Measurements from ENCODE around the gene SHH.
A peak's percentile ranks its signal among the peaks of the same experiment; 100 is the strongest.
"Not testable (repeated sequence)": the region's sequence is repeated elsewhere in the genome, so short reads cannot be mapped to it uniquely, and the experiment has no call there.

The SHH gene

DNA sequence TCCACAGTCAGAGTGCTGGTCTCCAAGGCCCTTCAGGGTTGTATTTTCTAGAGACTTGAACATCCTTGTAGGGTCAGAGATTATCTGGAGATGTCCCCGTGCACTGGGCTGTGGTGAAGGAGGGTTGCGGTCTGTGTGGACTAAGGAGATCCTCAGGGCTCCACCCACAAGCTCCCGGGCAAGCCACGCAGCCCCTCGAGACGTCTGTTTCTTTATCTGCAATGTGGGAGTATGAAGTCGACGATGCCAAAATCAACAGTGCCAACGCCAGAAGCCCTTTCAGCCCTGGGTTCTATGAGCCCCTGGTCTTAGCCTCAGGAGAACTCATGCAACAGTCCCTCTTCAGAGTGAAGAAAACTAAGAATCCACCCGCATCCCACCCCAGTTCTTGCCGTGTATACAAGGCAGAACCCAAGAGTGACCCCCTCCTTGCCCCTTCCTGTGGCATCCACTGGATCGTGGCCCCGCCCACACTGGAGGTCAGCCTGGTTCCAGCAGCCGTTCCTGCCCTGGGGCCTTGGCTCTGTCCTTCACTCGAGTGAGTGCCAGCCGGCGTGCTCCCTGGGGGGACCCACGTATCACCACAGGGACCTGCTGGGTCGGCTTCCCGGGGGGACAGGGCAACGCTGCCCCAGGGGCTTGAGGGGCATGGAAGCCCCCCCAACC lies 6.0 kb upstream of the SHH start:
- Histone ChIP-seq H3K27ac (ENCODE audit: extremely low read depth, low read depth, low read length) (no peak overlapping the region), H3K36me3 (ENCODE audit: control insufficient read depth in 2 of 2, insufficient read depth in 1 of 2, low read length in 2 of 2) (no peaks in the 10 kb centered on the region), H3K9me3 (ENCODE audit: control insufficient read depth, insufficient read depth, low read depth, low read length) (no peaks in the 10 kb centered on the region), H3K4me3 (ENCODE audit: low read depth, low read length) (no peak overlapping the region), H3K4me1 (ENCODE audit: control insufficient read depth, insufficient read depth, low read length) (no peaks in the 10 kb centered on the region)
- POLR2A ChIA-PET: no interaction called here
- no peak for TF ChIP-seq REPIN1 (tag by site-specific recombination; IDR thresholded peaks at IDR 0.05; ENCODE audit: low read depth)
- TF ChIP-seq ZFHX2 (tag by site-specific recombination; conservative IDR thresholded peaks at IDR 0.05): peak; percentile 63
- CTCF ChIA-PET: no interaction called here

- H3K4me3 ChIP-seq (ENCODE audit: low read depth, low read length); H3K4me1 ChIP-seq (ENCODE audit: control insufficient read depth, insufficient read depth, low read length); POLR2A ChIA-PET; H3K9me3 ChIP-seq (ENCODE audit: control insufficient read depth, insufficient read depth, low read depth, low read length); H3K27ac ChIP-seq (ENCODE audit: extremely low read depth, low read depth, low read length); H3K36me3 ChIP-seq (ENCODE audit: control insufficient read depth in 2 of 2, insufficient read depth in 1 of 2, low read length in 2 of 2): not testable (repeated sequence)
- CTCF ChIA-PET: interaction anchor here (0.6 kb wide), 1 partner anchor 270 kb away, joined by 3 read pairs; no protein-coding TSS in a partner anchor
Observed at GRCh38 chr7:155817515-155817914, 5.3 kb upstream of the SHH start.

DNA sequence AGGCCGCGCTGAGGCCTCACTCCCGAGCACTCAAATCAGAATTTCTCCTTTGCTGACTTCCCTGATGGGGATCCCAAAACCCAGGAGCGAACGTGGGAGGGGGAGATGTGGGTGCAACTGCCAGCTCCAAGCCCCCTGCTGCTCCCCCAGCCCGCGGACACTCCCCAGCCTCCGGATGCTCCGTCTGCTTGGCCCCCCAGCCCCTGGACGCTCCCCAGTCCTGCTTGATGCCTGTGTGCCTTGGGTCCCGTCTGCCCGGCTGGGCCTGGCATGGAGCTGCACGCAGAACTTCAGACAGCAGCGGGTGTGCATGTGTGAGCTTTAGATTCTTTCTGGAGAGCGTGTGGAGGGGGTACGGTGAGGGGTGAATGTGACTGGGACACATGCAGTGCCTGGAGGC lies 4.7 kb upstream of the SHH start:
- H3K9me3 ChIP-seq (ENCODE audit: control insufficient read depth, insufficient read depth, low read depth, low read length): no peaks in the 10 kb centered on the region
- H3K36me3 ChIP-seq (ENCODE audit: control insufficient read depth in 2 of 2, insufficient read depth in 1 of 2, low read length in 2 of 2): no peaks in the 10 kb centered on the region
- no peaks in the 10 kb centered on the region for H3K4me1 ChIP-seq (ENCODE audit: control insufficient read depth, insufficient read depth, low read length)
- ChIA-PET POLR2A (no interaction called here), CTCF (interaction anchor here (0.6 to 2.8 kb wide), 4 partner anchors 22 to 656 kb away, joined by 3 to 16 read pairs (median 4); no protein-coding TSS in a partner anchor)
- no peak overlapping the region for H3K27ac ChIP-seq (ENCODE audit: extremely low read depth, low read depth, low read length)
- H3K4me3 ChIP-seq (ENCODE audit: low read depth, low read length): no peak overlapping the region
- TF ChIP-seq TSHZ1 (tag by site-specific recombination; IDR thresholded peaks at IDR 0.05; ENCODE audit: borderline replicate concordance): no peak
- TF ChIP-seq, protein P1, sequence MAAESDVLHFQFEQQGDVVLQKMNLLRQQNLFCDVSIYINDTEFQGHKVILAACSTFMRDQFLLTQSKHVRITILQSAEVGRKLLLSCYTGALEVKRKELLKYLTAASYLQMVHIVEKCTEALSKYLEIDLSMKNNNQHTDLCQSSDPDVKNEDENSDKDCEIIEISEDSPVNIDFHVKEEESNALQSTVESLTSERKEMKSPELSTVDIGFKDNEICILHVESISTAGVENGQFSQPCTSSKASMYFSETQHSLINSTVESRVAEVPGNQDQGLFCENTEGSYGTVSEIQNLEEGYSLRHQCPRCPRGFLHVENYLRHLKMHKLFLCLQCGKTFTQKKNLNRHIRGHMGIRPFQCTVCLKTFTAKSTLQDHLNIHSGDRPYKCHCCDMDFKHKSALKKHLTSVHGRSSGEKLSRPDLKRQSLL (tag by site-specific recombination; IDR thresholded peaks at IDR 0.05): no peak
- TF ChIP-seq ZNF670 (tag by site-specific recombination; IDR thresholded peaks at IDR 0.05; ENCODE audit: low read depth): no peak
- TF ChIP-seq, protein P2, sequence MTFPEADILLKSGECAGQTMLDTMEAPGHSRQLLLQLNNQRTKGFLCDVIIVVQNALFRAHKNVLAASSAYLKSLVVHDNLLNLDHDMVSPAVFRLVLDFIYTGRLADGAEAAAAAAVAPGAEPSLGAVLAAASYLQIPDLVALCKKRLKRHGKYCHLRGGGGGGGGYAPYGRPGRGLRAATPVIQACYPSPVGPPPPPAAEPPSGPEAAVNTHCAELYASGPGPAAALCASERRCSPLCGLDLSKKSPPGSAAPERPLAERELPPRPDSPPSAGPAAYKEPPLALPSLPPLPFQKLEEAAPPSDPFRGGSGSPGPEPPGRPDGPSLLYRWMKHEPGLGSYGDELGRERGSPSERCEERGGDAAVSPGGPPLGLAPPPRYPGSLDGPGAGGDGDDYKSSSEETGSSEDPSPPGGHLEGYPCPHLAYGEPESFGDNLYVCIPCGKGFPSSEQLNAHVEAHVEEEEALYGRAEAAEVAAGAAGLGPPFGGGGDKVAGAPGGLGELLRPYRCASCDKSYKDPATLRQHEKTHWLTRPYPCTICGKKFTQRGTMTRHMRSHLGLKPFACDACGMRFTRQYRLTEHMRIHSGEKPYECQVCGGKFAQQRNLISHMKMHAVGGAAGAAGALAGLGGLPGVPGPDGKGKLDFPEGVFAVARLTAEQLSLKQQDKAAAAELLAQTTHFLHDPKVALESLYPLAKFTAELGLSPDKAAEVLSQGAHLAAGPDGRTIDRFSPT (tag by site-specific recombination; IDR thresholded peaks at IDR 0.05): no peak
- TF ChIP-seq ZNF146 (tag by site-specific recombination; IDR thresholded peaks at IDR 0.05): no peak
- TF ChIP-seq ZNF341 (tag by site-specific recombination; IDR thresholded peaks at IDR 0.05; ENCODE audit: low read depth): no peak
- no peak for TF ChIP-seq ZNF658 (tag by site-specific recombination; IDR thresholded peaks at IDR 0.05)
- TF ChIP-seq ZNF843 (tag by site-specific recombination; IDR thresholded peaks at IDR 0.05): no peak

DNA sequence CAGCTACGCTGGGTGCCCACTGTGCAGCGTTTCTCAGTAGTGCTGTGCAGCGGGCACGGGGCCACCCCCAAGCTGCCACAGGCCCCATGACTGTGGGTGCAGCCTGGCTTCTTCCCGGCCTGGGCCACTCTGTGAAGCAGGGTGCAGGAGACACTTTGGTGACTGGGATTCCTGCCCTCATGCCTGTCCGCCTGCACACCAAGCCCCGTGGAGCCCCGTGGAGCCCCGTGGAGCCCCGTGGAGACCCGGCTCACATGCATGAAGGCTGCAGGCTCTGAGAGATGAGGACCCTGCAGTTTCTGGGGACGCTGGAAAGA lies 3.9 kb upstream of the SHH start:
- Histone ChIP-seq H3K27ac (ENCODE audit: extremely low read depth, low read depth, low read length) (no peak overlapping the region), H3K4me1 (ENCODE audit: control insufficient read depth, insufficient read depth, low read length) (no peaks in the 10 kb centered on the region; the same call in 1 of the 2 replicates), H3K4me3 (ENCODE audit: low read depth, low read length) (no peak overlapping the region), H3K36me3 (ENCODE audit: control insufficient read depth in 2 of 2, insufficient read depth in 1 of 2, low read length in 2 of 2) (no peaks in the 10 kb centered on the region), H3K9me3 (ENCODE audit: control insufficient read depth, insufficient read depth, low read depth, low read length) (no peaks in the 10 kb centered on the region)
- POLR2A ChIA-PET: no interaction called here
- CTCF ChIA-PET: interaction anchor here (1.1 to 2.8 kb wide), 4 partner anchors 23 to 657 kb away, joined by 3 to 16 read pairs (median 4); no protein-coding TSS in a partner anchor
- TF ChIP-seq KLF7 (tag by site-specific recombination; IDR thresholded peaks at IDR 0.05; ENCODE audit: borderline replicate concordance) (no peak), ZNF510 (tag by site-specific recombination; IDR thresholded peaks at IDR 0.05; ENCODE audit: insufficient replicate concordance) (no peak), PATZ1 (tag by site-specific recombination; IDR thresholded peaks at IDR 0.05) (no peak), ZNF266 (tag by site-specific recombination; IDR thresholded peaks at IDR 0.05; ENCODE audit: low read depth) (no peak), ZNF274 (IDR thresholded peaks at IDR 0.05; ENCODE audit: low read length) (no peak), ZNF274 (tag by site-specific recombination; IDR thresholded peaks at IDR 0.05; ENCODE audit: borderline replicate concordance) (no peak), ZNF677 (tag by site-specific recombination; IDR thresholded peaks at IDR 0.05) (no peak)
